Adrenal gland (tissue), 12 donors: Measurements from ENCODE around the gene TLE6. TPM values are rescaled to one million over a fixed set of nuclear protein-coding genes. Genes with fewer than 3 reads are reported as not detected.

Experiments
- DNase-seq, 7 donors: peaks; one replicate each; pipeline ENCODE4 v3.0.0-alpha.2; 2019 to 2020
- H3K27ac ChIP-seq, 5 donors: fragments of 200-600 bp; sonication (generic) in 4 of 5; 1 replicate in 3 of 5; 2 replicates in 2 of 5; pipeline versions ENCODE4 v1.5.1 to v1.8.0; 2016 to 2020; ENCODE audit warnings: mild to moderate bottlenecking in 1 of 5
- H3K27me3 ChIP-seq: fragments of 200-600 bp; 2 replicates; pipeline ENCODE4 v1.8.0; 2021
- H3K36me3 ChIP-seq, 2 donors: fragments of 200-600 bp; replicated peaks in 1 of 2; 1 replicate in 1 of 2; 2 replicates in 1 of 2; pipeline versions ENCODE4 v1.5.1 to v1.8.0; 2018 to 2022
- H3K4me1 ChIP-seq, 2 donors: fragments of 200-600 bp; replicated peaks in 1 of 2; 1 replicate in 1 of 2; 2 replicates in 1 of 2; pipeline versions ENCODE4 v1.5.1 to v1.8.0; 2018 to 2021
- H3K4me3 ChIP-seq, 4 donors: fragments of 200-600 bp; sonication (generic) in 3 of 4; one replicate each; pipeline ENCODE4 v1.5.1; 2016 to 2018
- H3K9me3 ChIP-seq, 3 donors: fragments of 200-600 bp; sonication (generic) in 1 of 3; replicated peaks in 1 of 3; 1 replicate in 2 of 3; 2 replicates in 1 of 3; pipeline versions ENCODE4 v1.5.1 to v1.8.0; 2016 to 2021
- POLR2A ChIP-seq, 2 donors: fragments of 450-650 bp; IDR thresholded peaks; one replicate each; pipeline ENCODE4 v1.6.1; 2017; ENCODE audit warnings: antibody characterized with exemption in 2 of 2, mild to moderate bottlenecking in 2 of 2, moderate library complexity in 1 of 2
- WGBS, 4 donors: extraction: QIAGEN DNeasy Blood & Tissue Kit in 2 of 4; methylation state at CpG; one replicate each; pipeline versions ENCODE4 v1.1.5 to v1.1.7; 2013 to 2017; 5-methylcytosine and 5-hydroxymethylcytosine counted together
- intact Hi-C, 2 donors: fragments of 100-400 bp; cut with DNase I; formaldehyde crosslinking; loops; one replicate each; pipeline versions ENCODE4 v1.14.1 to v1.15.0; 2022 to 2023
- polyA plus RNA-seq, 3 donors: library from polyadenylated mRNA; stranded (reverse); fragments of 200-250 nt in 2 of 3; fragments of 350-450 nt in 1 of 3; fragmentation: Illumina TruSeq in 1 of 3; extraction: RNeasy Lipid Tissue Mini Kit (QIAGEN cat#74804) in 1 of 3; gene quantifications; one replicate each; pipeline ENCODE4 v1.2.3, GENCODE V29; 2013 to 2014
- total RNA-seq, 9 donors: library from RNA; depleted of rRNA in 4 of 9; stranded (reverse); fragments of >200 nt in 4 of 9; fragments of 120-200 nt in 1 of 9; fragmentation: NEBNext Ultra II Directional in 1 of 9; extraction: Animal tissue kit (Norgen Biotek cat#: 25700) in 1 of 9; gene quantifications; one replicate each; pipeline versions ENCODE4 v1.1.0 to v1.2.4, GENCODE V29; 2013 to 2023
- TF ChIP-seq, protein P1 (sequence below), 6 experiments: fragments of 450-650 bp in 4 of 6; fragments of 200-600 bp in 2 of 6; sonication (generic) in 1 of 6; IDR thresholded peaks; 1 replicate in 5 of 6; 2 replicates in 1 of 6; pipeline versions ENCODE4 v1.5.1 to v1.8.0; 2016 to 2021; ENCODE audit warnings: antibody characterized with exemption in 6 of 6, mild to moderate bottlenecking in 2 of 6, moderate library complexity in 1 of 6
- donor health status: healthy with polysubstance abuse.
- donor health status: Bipolar disorder and iron deficiency.
- donor health status: DM: yes; HTN: yes; CAD: no.
- donor health status: DM: no; HTN: no; CAD: no.
- donor health status: DM: no; HTN: no; CAD: no.
- donor health status: DM: yes; HTN: yes; CAD: no.

Gene TLE6
- total and polyA plus RNA-seq, 12 donors, result 0.48 to 13.9 (median 2.0) TPM

DNA sequence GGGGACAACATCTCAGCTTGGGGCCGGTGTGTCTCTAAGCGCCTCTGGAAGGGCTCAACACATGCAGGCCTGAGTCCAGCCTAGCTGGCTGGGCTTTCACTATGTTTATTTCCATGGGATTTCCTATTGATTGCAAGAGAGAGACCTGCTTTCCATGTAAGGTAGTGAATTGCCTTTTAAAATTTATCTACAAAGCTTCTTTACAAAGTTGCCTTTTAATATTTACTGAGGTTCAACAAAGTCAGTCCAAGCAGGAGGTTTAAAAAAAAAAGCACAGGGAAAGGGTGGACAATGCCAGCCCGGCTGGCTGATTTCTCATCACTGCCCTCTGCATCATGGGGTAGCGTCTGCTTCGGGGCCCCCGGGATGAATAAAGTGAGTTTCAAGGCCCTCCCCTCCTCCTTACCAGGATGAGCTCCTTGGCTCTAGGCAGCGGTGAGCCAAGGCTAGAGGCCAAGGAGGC lies 35.9 kb downstream of the TLE6 start:
- WGBS, 4 donors, result 77 to 90% (median 81%) methylated on average over 7 of the region's 7 CpGs

DNA sequence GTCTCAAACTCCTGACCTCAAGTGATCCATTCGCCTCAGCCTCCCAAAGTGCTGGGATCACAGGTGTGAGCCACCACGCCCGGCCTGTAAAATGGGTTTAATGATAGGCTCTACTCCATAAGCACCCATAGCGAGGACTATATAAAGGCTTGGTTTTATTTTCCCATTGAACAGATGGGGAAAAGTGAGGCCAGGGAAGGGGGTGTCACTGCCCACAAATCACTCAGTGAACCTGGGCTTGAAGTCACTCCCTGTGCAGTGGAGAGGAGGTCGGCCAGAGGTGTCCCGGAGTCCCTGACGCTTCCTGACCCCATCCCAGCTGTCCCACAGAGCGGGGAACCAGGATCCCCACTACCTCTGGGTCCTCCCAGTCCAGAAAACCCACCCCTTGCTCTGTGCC lies 36.8 kb downstream of the TLE6 start:
- H3K27me3 ChIP-seq, result no peaks in the 10 kb centered on the region
- H3K27ac ChIP-seq, result no peak overlapping the region
- intact Hi-C loops, result no loop called here
- DNase-seq, result no peak
- H3K36me3 ChIP-seq, result peaks cover 0 to 26% of the 10 kb centered on the region in 2 donors
- no peaks in the 10 kb centered on the region for H3K4me1 ChIP-seq
- TF ChIP-seq, protein P1, sequence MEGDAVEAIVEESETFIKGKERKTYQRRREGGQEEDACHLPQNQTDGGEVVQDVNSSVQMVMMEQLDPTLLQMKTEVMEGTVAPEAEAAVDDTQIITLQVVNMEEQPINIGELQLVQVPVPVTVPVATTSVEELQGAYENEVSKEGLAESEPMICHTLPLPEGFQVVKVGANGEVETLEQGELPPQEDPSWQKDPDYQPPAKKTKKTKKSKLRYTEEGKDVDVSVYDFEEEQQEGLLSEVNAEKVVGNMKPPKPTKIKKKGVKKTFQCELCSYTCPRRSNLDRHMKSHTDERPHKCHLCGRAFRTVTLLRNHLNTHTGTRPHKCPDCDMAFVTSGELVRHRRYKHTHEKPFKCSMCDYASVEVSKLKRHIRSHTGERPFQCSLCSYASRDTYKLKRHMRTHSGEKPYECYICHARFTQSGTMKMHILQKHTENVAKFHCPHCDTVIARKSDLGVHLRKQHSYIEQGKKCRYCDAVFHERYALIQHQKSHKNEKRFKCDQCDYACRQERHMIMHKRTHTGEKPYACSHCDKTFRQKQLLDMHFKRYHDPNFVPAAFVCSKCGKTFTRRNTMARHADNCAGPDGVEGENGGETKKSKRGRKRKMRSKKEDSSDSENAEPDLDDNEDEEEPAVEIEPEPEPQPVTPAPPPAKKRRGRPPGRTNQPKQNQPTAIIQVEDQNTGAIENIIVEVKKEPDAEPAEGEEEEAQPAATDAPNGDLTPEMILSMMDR (IDR thresholded peaks at IDR 0.05), result no peak
- TF ChIP-seq POLR2A (IDR thresholded peaks at IDR 0.05), result no peak
- no peaks in the 10 kb centered on the region for H3K9me3 ChIP-seq
- 95 to 99% (median 97%) methylated on average over 6 to 8 of the region's 8 CpGs for WGBS, 4 donors
- no peak overlapping the region for H3K4me3 ChIP-seq

More for the DNA sequence above, 35.9 kb downstream of the TLE6 start:
- no peak for TF ChIP-seq POLR2A (IDR thresholded peaks at IDR 0.05)
- intact Hi-C loops, result no loop called here
- H3K36me3 ChIP-seq, result peaks cover 0 to 30% of the 10 kb centered on the region in 2 donors
- no peak for DNase-seq
- no peak overlapping the region for H3K4me3 ChIP-seq
- H3K27me3 ChIP-seq, result no peaks in the 10 kb centered on the region
- H3K4me1 ChIP-seq, result no peaks in the 10 kb centered on the region
- H3K9me3 ChIP-seq, result no peaks in the 10 kb centered on the region
- no peak overlapping the region for H3K27ac ChIP-seq

DNA sequence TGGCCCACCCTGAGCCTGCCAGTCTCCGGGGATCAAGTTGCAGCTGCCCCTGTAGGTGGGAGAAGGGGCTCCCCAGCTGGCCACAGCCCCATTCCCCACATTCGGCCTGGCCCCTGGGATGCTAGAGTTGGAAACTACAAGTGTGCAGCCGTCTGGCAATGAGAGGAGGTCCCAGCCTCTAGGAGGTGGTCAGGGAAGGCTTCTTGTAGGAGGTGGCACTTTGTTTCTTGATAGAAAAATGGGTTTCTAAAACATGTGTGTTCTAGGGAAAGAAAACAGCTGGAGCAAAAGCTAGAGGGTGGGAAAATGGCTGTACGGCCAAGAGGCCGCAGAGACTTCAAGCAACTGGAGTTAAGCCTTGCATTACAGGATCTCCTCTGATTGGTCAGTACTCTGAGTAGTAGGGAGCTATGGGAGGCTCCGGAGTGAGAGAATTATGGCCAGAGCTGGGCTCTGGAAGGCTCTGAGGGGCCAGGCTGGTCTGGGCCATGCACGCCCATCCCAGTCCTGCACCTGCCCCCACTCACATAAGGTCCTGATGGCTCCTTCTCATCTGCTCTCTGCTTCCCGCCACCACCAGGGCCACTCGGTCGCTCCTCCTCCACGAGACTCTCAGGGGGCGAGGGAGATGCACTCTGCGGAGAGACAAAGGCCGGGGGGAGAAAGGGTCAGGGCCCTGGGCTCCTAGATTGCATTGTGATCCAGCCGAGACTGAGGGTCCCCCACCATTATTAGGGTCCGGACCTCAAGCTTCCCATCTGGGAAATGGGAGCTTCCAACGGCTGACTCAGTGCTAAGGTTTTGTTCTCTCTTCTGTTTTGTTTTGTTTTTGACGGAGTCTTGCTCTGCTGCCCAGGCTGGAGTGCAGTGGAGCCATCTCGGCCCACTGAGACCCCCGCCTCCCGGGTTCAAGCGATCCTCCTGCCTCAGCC lies 38.0 kb downstream of the TLE6 start:
- WGBS, 4 donors, result 91 to 93% (median 91%) methylated on average over 21 to 22 of the region's 22 CpGs
- Histone ChIP-seq H3K36me3 (peaks cover 0 to 16% of the 10 kb centered on the region in 2 donors), H3K4me1 (no peaks in the 10 kb centered on the region)

DNA sequence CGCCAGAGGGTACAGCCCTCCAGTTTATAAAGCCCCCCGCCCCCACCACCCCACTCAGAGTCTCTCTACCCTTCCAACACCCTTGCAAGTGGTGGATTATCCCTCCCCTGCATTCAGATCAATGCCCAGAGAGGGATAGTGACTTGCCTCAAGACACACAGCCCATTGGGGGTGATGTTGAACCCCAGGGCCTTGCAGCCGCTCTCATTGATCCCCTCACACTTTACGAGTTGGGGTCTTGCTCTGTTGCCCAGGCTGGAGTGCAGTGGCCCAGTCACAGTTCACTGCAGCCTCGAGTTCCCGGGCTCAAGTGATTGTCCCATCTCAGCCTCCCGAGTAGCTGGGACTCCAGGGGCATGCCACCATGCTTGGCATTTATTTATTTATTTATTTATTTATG lies 40.6 kb downstream of the TLE6 start:
- Histone ChIP-seq H3K4me3 (no peak overlapping the region), H3K36me3 (peaks cover 0 to 10% of the 10 kb centered on the region in 2 donors), H3K9me3 (no peaks in the 10 kb centered on the region), H3K27me3 (no peaks in the 10 kb centered on the region), H3K27ac (no peak overlapping the region), H3K4me1 (no peaks in the 10 kb centered on the region)
- intact Hi-C loops, result no loop called here
- 94 to 96% (median 95%) methylated on average over 5 to 7 of the region's 7 CpGs for WGBS, 4 donors
- TF ChIP-seq, protein P1 (IDR thresholded peaks at IDR 0.05), result no peak
- no peak for TF ChIP-seq POLR2A (IDR thresholded peaks at IDR 0.05)
- no peak for DNase-seq

More for the DNA sequence above, 38.0 kb downstream of the TLE6 start:
- DNase-seq, result no peak
- H3K27me3 ChIP-seq, result no peaks in the 10 kb centered on the region
- intact Hi-C loops, result no loop called here
- no peak overlapping the region for H3K4me3 ChIP-seq
- TF ChIP-seq POLR2A (IDR thresholded peaks at IDR 0.05), result no peak
- TF ChIP-seq, protein P1 (IDR thresholded peaks at IDR 0.05), result no peak
- no peak overlapping the region for H3K27ac ChIP-seq
- no peaks in the 10 kb centered on the region for H3K9me3 ChIP-seq
